Measurements from ENCODE around the gene NELL2. TPM values are rescaled to one million over a fixed set of nuclear protein-coding genes. Genes with fewer than 3 reads are reported as not detected.

The NELL2 gene
- total RNA-seq, 1 experiment from 2014 or later = 0.80 TPM

GRCh38 chr12:44819884-44820283, 56.2 kb downstream of the NELL2 start:
- TF ChIP-seq EZH2phosphoT487 (IDR thresholded peaks at IDR 0.05; ENCODE audit: borderline replicate concordance, low read length) = no peak
- no peak for TF ChIP-seq EZH2 (IDR thresholded peaks at IDR 0.05; ENCODE audit: low read length, unreplicated experiment)
- Histone ChIP-seq H2AFZ (ENCODE audit: low read length) (no peak overlapping the region), H3K4me1 (ENCODE audit: insufficient read depth, low read length) (no peaks in the 10 kb centered on the region), H3K9me2 (replicated peaks; ENCODE audit: low read length) (no peaks in the 10 kb centered on the region), H4K20me1 (ENCODE audit: low read length) (no peaks in the 10 kb centered on the region), H3K27ac (ENCODE audit: low read length) (no peak overlapping the region), H3K36me3 (ENCODE audit: low read depth, low read length) (no peaks in the 10 kb centered on the region), H3K27me3 (ENCODE audit: low read length) (peaks cover 9% of the 10 kb centered on the region; the same call in 1 of the 2 replicates), H3K4me3 (ENCODE audit: low read length) (no peak overlapping the region), H3K4me2 (ENCODE audit: low read length) (no peak overlapping the region), H3K79me2 (ENCODE audit: low read length) (no peaks in the 10 kb centered on the region), H3K9ac (ENCODE audit: low read length) (no peak overlapping the region), H3F3A (ENCODE audit: low read length, unreplicated experiment) (no peaks in the 10 kb centered on the region), H3K9me3 (ENCODE audit: low read length) (no peaks in the 10 kb centered on the region)
- DNase-seq (no peak), ATAC-seq (no peak)
- ChIA-PET CTCF (no interaction called here), POLR2A (ENCODE audit: unreplicated experiment) (no interaction called here)
- BruUV-seq (replicated peaks) = no TSS peak
- intact Hi-C loops (cut with micrococcal nuclease) = no loop called here

GRCh38 chr12:44817687-44818086, 58.4 kb downstream of the NELL2 start:
- TF ChIP-seq EZH2 (IDR thresholded peaks at IDR 0.05; ENCODE audit: low read length, unreplicated experiment) (no peak), CTCF (conservative IDR thresholded peaks at IDR 0.05; ENCODE audit: low read depth, low read length) (no peak), EZH2phosphoT487 (IDR thresholded peaks at IDR 0.05; ENCODE audit: borderline replicate concordance, low read length) (no peak)
- H3K36me3 ChIP-seq (ENCODE audit: low read depth, low read length) = no peaks in the 10 kb centered on the region
- DNase-seq = no peak
- H3K27me3 ChIP-seq (ENCODE audit: low read length) = peaks cover 9% of the 10 kb centered on the region; the same call in 1 of the 2 replicates
- no peak overlapping the region for H3K9ac ChIP-seq (ENCODE audit: low read length)
- H3K9me3 ChIP-seq (ENCODE audit: low read length) = no peaks in the 10 kb centered on the region
- no peak for ATAC-seq
- no TSS peak for BruUV-seq (replicated peaks)
- H3K4me3 ChIP-seq (ENCODE audit: low read length) = no peak overlapping the region
- no peaks in the 10 kb centered on the region for H3F3A ChIP-seq (ENCODE audit: low read length, unreplicated experiment)
- intact Hi-C loops (cut with micrococcal nuclease) = no loop called here
- H3K79me2 ChIP-seq (ENCODE audit: low read length) = no peaks in the 10 kb centered on the region
- no peaks in the 10 kb centered on the region for H3K4me1 ChIP-seq (ENCODE audit: insufficient read depth, low read length)
- H4K20me1 ChIP-seq (ENCODE audit: low read length) = no peaks in the 10 kb centered on the region
- POLR2A ChIA-PET (ENCODE audit: unreplicated experiment) = no interaction called here
- CTCF ChIA-PET = no interaction called here
- no peak overlapping the region for H3K27ac ChIP-seq (ENCODE audit: low read length)
- H3K4me2 ChIP-seq (ENCODE audit: low read length) = no peak overlapping the region
- no peak overlapping the region for H2AFZ ChIP-seq (ENCODE audit: low read length)
- no peaks in the 10 kb centered on the region for H3K9me2 ChIP-seq (replicated peaks; ENCODE audit: low read length)

- Histone ChIP-seq H3K4me2 (ENCODE audit: low read length) (no peak overlapping the region), H3K9ac (ENCODE audit: low read length) (no peak overlapping the region), H3K4me3 (ENCODE audit: low read length) (no peak overlapping the region), H3F3A (ENCODE audit: low read length, unreplicated experiment) (no peaks in the 10 kb centered on the region), H3K27me3 (ENCODE audit: low read length) (peaks cover 9% of the 10 kb centered on the region; the same call in 1 of the 2 replicates), H4K20me1 (ENCODE audit: low read length) (no peaks in the 10 kb centered on the region), H2AFZ (ENCODE audit: low read length) (no peak overlapping the region), H3K36me3 (ENCODE audit: low read depth, low read length) (no peaks in the 10 kb centered on the region), H3K9me3 (ENCODE audit: low read length) (no peaks in the 10 kb centered on the region), H3K9me2 (replicated peaks; ENCODE audit: low read length) (no peaks in the 10 kb centered on the region), H3K27ac (ENCODE audit: low read length) (no peak overlapping the region), H3K79me2 (ENCODE audit: low read length) (no peaks in the 10 kb centered on the region), H3K4me1 (ENCODE audit: insufficient read depth, low read length) (no peaks in the 10 kb centered on the region)
- no TSS peak for BruUV-seq (replicated peaks)
- no peak for ATAC-seq
- no peak for DNase-seq
- POLR2A ChIA-PET (ENCODE audit: unreplicated experiment) = no interaction called here
- CTCF ChIA-PET = no interaction called here
- TF ChIP-seq EZH2phosphoT487 (IDR thresholded peaks at IDR 0.05; ENCODE audit: borderline replicate concordance, low read length) (no peak), CTCF (conservative IDR thresholded peaks at IDR 0.05; ENCODE audit: low read depth, low read length) (no peak), EZH2 (IDR thresholded peaks at IDR 0.05; ENCODE audit: low read length, unreplicated experiment) (no peak)
- intact Hi-C loops (cut with micrococcal nuclease) = no loop called here
Measured at GRCh38 chr12:44816446-44817017, 59.6 kb downstream of the NELL2 start.
